Mesodermal cell (in vitro differentiated cells): ENCODE results near the gene ALB.

ENCODE experiments used
- H3K27ac ChIP-seq: 2 replicates; pipeline ENCODE4 v1.7.0; 2013; ENCODE audit warnings: mild to moderate bottlenecking, low read depth, low read length, moderate library complexity; ENCODE audit not compliant: severe bottlenecking
- H3K36me3 ChIP-seq: 2 replicates; pipeline ENCODE4 v1.7.1; 2013; ENCODE audit warnings: mild to moderate bottlenecking, low read length, moderate library complexity; ENCODE audit not compliant: control insufficient read depth, insufficient read depth
- H3K4me1 ChIP-seq: one replicate; pipeline ENCODE4 v1.7.1; 2013; ENCODE audit warnings: mild to moderate bottlenecking, low read length; ENCODE audit not compliant: insufficient read depth, control insufficient read depth, poor library complexity, severe bottlenecking
- H3K4me3 ChIP-seq: 2 replicates; pipeline ENCODE4 v1.7.0; 2013; ENCODE audit warnings: low read length, control low read depth, mild to moderate bottlenecking; ENCODE audit not compliant: insufficient read depth, poor library complexity, severe bottlenecking; ENCODE audit errors: extremely low read depth
- H3K9me3 ChIP-seq: 2 replicates; pipeline ENCODE4 v1.7.1; 2013; ENCODE audit warnings: mild to moderate bottlenecking, low read length, moderate library complexity; ENCODE audit not compliant: control insufficient read depth
- WGBS, 2 experiments: methylation state at CpG; one replicate each; pipeline ENCODE4 v1.1.5; 2013; ENCODE audit warnings: missing lambda C conversion rate in 2 of 2; ENCODE audit not compliant: insufficient coverage in 2 of 2; 5-methylcytosine and 5-hydroxymethylcytosine counted together

ALB gene

GRCh38 chr4:73451404-73451803 lies 47.3 kb downstream of the ALB start:
- Histone ChIP-seq H3K36me3 (no peaks in the 10 kb centered on the region), H3K4me1 (peaks cover 35% of the 10 kb centered on the region), H3K27ac (no peak overlapping the region), H3K9me3 (peaks cover 3% of the 10 kb centered on the region), H3K4me3 (no peak overlapping the region)
- WGBS, 2 experiments: 48% methylated on average over 2 of the region's 3 CpGs; no CpG with 5 or more reads in 1 of the 2 experiments

GRCh38 chr4:73451981-73452747 lies 48.1 kb downstream of the ALB start:
- 83 to 90% methylated on average over 1 to 2 of the region's 4 CpGs for WGBS, 2 experiments
- Histone ChIP-seq H3K9me3 (peaks cover 3% of the 10 kb centered on the region), H3K27ac (peak overlapping the region; percentile 58), H3K36me3 (no peaks in the 10 kb centered on the region), H3K4me3 (no peak overlapping the region), H3K4me1 (peaks cover 35% of the 10 kb centered on the region)

GRCh38 chr4:73452953-73453700 lies 49.0 kb downstream of the ALB start:
- H3K36me3 ChIP-seq: no peaks in the 10 kb centered on the region
- H3K4me1 ChIP-seq: peaks cover 30% of the 10 kb centered on the region
- peak overlapping the region; percentile 86 for H3K27ac ChIP-seq
- H3K4me3 ChIP-seq: no peak overlapping the region
- 20 to 50% methylated on average over 1 of the region's 2 CpGs for WGBS, 2 experiments
- H3K9me3 ChIP-seq: peaks cover 3% of the 10 kb centered on the region

- H3K36me3 ChIP-seq: no peaks in the 10 kb centered on the region
- peaks cover under 1% of the 10 kb centered on the region for H3K9me3 ChIP-seq
- H3K4me3 ChIP-seq: no peak overlapping the region
- H3K4me1 ChIP-seq: peaks cover 30% of the 10 kb centered on the region
- H3K27ac ChIP-seq: peak overlapping the region; percentile 86
Measured at GRCh38 chr4:73453701-73454005, 49.6 kb downstream of the ALB start.

GRCh38 chr4:73454920-73455319 lies 50.8 kb downstream of the ALB start:
- H3K4me1 ChIP-seq: peaks cover 24% of the 10 kb centered on the region
- 100% methylated on average over 1 of the region's 3 CpGs; no CpG with 5 or more reads in 1 of the 2 experiments for WGBS, 2 experiments
- no peak overlapping the region for H3K27ac ChIP-seq
- H3K9me3 ChIP-seq: no peaks in the 10 kb centered on the region
- H3K4me3 ChIP-seq: no peak overlapping the region
- no peaks in the 10 kb centered on the region for H3K36me3 ChIP-seq

- Histone ChIP-seq H3K9me3 (no peaks in the 10 kb centered on the region), H3K4me1 (peaks cover 16% of the 10 kb centered on the region), H3K4me3 (no peak overlapping the region), H3K36me3 (no peaks in the 10 kb centered on the region), H3K27ac (no peak overlapping the region)
- 90 to 95% methylated on average over 3 to 4 of the region's 5 CpGs for WGBS, 2 experiments
Measured at GRCh38 chr4:73456177-73457022, 52.3 kb downstream of the ALB start.

GRCh38 chr4:73458184-73459047 lies 54.3 kb downstream of the ALB start:
- Histone ChIP-seq H3K36me3 (no peaks in the 10 kb centered on the region), H3K4me3 (no peak overlapping the region), H3K27ac (no peak overlapping the region), H3K9me3 (no peaks in the 10 kb centered on the region), H3K4me1 (peaks cover 3% of the 10 kb centered on the region)
- 88% methylated on average over 1 to 2 of the region's 4 CpGs for WGBS, 2 experiments

GRCh38 chr4:73459048-73459421 lies 54.9 kb downstream of the ALB start:
- whole genome bisulfite sequencing, 2 experiments: no CpG with 5 or more reads among the region's 3 CpGs
- Histone ChIP-seq H3K9me3 (no peaks in the 10 kb centered on the region), H3K4me1 (no peaks in the 10 kb centered on the region), H3K4me3 (no peak overlapping the region), H3K27ac (no peak overlapping the region), H3K36me3 (no peaks in the 10 kb centered on the region)

GRCh38 chr4:73460913-73461522 lies 56.9 kb downstream of the ALB start:
- 100% methylated on average over 1 of the region's 4 CpGs; no CpG with 5 or more reads in 1 of the 2 experiments for WGBS, 2 experiments
- no peaks in the 10 kb centered on the region for H3K9me3 ChIP-seq
- H3K4me3 ChIP-seq: no peak overlapping the region
- no peak overlapping the region for H3K27ac ChIP-seq
- H3K36me3 ChIP-seq: no peaks in the 10 kb centered on the region
- no peaks in the 10 kb centered on the region for H3K4me1 ChIP-seq

- Histone ChIP-seq H3K4me3 (no peak overlapping the region), H3K9me3 (no peaks in the 10 kb centered on the region), H3K36me3 (no peaks in the 10 kb centered on the region), H3K4me1 (no peaks in the 10 kb centered on the region), H3K27ac (no peak overlapping the region)
- WGBS, 2 experiments: no CpG with 5 or more reads among the region's 3 CpGs
Measured at GRCh38 chr4:73468170-73468569, 64.1 kb downstream of the ALB start.
